ENCODE measurements around the gene SCN3B.

SCN3B gene

DNA sequence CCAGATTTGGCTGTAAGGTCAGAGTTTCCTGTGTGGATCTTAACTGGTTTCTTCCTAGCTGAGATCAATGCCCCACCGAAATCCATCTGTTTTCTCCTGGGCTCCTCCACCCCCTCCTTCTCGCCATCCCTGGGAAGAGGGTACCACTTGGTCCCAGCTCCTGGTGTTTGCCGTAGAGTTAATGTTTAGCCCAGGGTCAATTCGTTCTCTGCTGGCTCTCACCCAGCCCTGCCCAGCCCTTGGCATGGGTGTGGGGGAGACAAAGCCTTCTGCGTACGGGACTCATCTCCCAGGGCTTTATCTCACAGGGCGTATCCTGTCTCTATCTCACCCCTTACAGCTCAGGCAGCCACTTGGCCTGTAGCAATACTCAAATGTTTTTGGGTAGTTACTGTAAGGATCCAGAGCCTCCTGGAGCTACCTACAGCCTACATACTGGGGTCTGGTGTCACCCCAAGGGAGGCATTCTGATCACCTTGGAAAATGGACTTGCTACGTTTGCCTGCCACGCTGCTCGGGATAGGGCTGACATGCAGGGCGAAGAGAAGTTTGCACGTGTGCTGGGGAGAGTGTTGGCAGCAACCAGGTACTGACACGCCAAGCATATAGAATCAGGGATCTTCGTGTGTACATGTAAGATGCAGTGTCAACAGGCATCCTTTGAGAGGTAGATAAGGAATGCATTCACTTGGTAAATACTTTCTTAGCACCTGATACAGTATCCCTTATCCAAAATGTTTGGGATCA is 66.1 kb downstream of the SCN3B start:
- in situ Hi-C loops (cut with HindIII; ENCODE audit: low sequenced_read_pairs), result no loop called here
- no peak for TF ChIP-seq CTCF (IDR thresholded peaks at IDR 0.05; ENCODE audit: low read depth, low read length, missing control alignments)

DNA sequence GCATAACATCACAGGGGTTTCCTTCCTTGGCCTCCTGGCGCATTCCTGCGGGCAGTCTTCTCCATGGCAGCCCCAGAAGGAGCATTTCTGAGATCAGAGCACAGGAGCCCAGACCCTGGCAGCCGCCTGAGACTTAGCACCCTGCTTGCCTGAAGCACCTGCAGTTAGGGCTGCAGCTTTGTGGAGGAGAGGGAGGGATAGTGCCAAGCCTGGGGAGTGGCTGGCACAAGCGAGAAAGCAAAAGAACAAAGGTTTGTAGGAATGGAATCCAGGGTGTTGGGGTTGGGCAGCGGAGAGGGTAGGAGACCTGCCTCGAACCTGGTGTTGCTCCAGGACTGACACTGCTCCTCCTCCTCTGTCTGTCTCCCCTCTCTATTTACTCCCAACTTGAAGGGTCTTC is 66.9 kb downstream of the SCN3B start:
- DNase-seq (ENCODE audit: low read depth), result no peak
- TF ChIP-seq CTCF (IDR thresholded peaks at IDR 0.05; ENCODE audit: low read depth, low read length, missing control alignments), result no peak
- in situ Hi-C loops (cut with HindIII; ENCODE audit: low sequenced_read_pairs), result no loop called here
- no peak overlapping the region for H3K4me3 ChIP-seq (ENCODE audit: low read depth, low read length)

More for the DNA sequence above, 66.1 kb downstream of the SCN3B start:
- no peak overlapping the region for H3K4me3 ChIP-seq (ENCODE audit: low read depth, low read length)
- no peak for DNase-seq (ENCODE audit: low read depth)

DNA sequence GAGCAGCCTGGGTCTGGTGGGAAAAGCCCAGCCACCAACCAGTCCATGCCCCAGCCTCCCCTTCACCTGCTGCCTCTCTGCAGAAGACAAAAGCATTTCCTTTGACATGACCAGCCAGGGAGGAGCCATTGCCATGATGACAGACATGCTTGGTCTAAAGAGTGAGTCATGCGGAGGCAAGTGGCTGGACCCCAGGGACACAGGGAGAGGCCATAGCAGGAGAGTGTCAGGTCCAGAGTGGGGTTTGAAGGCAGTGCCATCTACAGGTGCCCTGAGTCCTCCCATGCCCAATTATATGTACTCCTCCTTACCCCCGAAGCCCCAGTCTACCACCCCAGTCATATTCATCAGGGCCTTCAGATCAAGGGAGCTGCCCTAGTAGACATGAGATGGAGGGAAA is 67.4 kb downstream of the SCN3B start:
- H3K4me3 ChIP-seq (ENCODE audit: low read depth, low read length), result no peak overlapping the region
- DNase-seq (ENCODE audit: low read depth), result no peak
- TF ChIP-seq CTCF (IDR thresholded peaks at IDR 0.05; ENCODE audit: low read depth, low read length, missing control alignments), result no peak
- in situ Hi-C loops (cut with HindIII; ENCODE audit: low sequenced_read_pairs), result no loop called here

DNA sequence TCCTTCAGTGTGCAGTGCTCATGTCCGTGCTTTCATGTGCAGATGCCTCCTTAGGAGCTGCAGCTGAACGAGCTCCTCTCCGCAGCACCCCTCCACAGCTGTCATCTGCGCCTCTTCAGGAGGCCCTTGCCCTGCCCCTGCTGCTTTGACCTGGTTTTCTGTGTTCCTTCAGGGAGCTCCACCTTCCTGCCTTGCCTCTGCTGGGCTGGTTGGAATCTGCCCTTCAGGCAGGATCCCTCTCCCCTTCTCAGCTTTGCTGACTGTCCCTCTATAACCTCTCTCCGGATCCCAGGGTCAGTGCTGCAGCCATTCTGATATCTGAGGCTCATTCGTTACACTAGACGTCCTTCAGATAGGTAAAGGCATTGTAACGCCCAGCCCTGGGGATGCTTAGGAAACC is 67.9 kb downstream of the SCN3B start:
- no peak overlapping the region for H3K4me3 ChIP-seq (ENCODE audit: low read depth, low read length)
- no peak for TF ChIP-seq CTCF (IDR thresholded peaks at IDR 0.05; ENCODE audit: low read depth, low read length, missing control alignments)
- DNase-seq (ENCODE audit: low read depth), result no peak
- in situ Hi-C loops (cut with HindIII; ENCODE audit: low sequenced_read_pairs), result no loop called here

DNA sequence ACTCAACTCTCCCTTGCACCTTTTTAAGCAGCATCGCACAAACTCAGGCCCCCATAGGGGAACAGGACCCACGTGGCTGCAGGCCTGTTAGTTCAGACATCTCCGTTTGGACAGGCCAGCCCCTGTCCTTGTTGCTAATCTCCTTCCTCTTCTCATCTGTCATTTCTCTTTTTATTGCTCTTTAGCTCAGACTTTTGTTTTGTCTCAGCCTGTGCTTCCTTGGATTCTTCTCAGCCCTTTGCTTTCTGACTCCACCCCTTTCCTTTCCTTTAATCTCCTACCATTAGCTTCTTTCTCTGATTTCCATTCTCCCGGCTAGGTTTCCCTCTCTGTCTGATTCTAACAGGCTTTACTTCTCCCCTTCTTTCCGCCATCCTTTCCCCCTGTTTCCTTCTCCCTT is 68.7 kb downstream of the SCN3B start:
- H3K4me3 ChIP-seq (ENCODE audit: low read depth, low read length), result no peak overlapping the region
- no peak for TF ChIP-seq CTCF (IDR thresholded peaks at IDR 0.05; ENCODE audit: low read depth, low read length, missing control alignments)
- no peak for DNase-seq (ENCODE audit: low read depth)
- in situ Hi-C loops (cut with HindIII; ENCODE audit: low sequenced_read_pairs), result no loop called here

- TF ChIP-seq CTCF (IDR thresholded peaks at IDR 0.05; ENCODE audit: low read depth, low read length, missing control alignments), result no peak
- H3K4me3 ChIP-seq (ENCODE audit: low read depth, low read length), result no peak overlapping the region
Measured at GRCh38 chr11:123585206-123585605, 69.2 kb downstream of the SCN3B start.

More at GRCh38 chr11:123585206-123585605, 69.2 kb downstream of the SCN3B start:
- DNase-seq (ENCODE audit: low read depth), result no peak
- in situ Hi-C loops (cut with HindIII; ENCODE audit: low sequenced_read_pairs), result no loop called here
